DOHH2 (cell line): ENCODE data around the gene TRPC1.

Experiments used
- H3F3A ChIP-seq: fragments of 200-600 bp; sonication (generic), shearing (Covaris generic); 2 replicates; pipeline ENCODE4 v1.6.0; 2016; ENCODE audit warnings: antibody characterized with exemption, mild to moderate bottlenecking; ENCODE audit not compliant: control insufficient read depth, insufficient read depth
- H3K27ac ChIP-seq: fragments of 200-600 bp; sonication (generic); 2 replicates; pipeline ENCODE4 v1.5.1; 2014; ENCODE audit warnings: low read depth, mild to moderate bottlenecking, low read length, moderate library complexity
- H3K27me3 ChIP-seq: fragments of 200-600 bp; sonication (generic); 2 replicates; pipeline ENCODE4 v1.6.1; 2014; ENCODE audit warnings: mild to moderate bottlenecking, low read length, mixed read lengths; ENCODE audit not compliant: control insufficient read depth
- H3K36me3 ChIP-seq: fragments of 200-600 bp; sonication (generic); 2 replicates; pipeline ENCODE4 v1.6.1; 2014; ENCODE audit warnings: mild to moderate bottlenecking, low read length, moderate library complexity, mixed read lengths; ENCODE audit not compliant: control insufficient read depth
- H3K4me1 ChIP-seq: fragments of 200-600 bp; sonication (generic); 2 replicates; pipeline ENCODE4 v1.6.1; 2014; ENCODE audit warnings: mild to moderate bottlenecking, low read length, mixed read lengths; ENCODE audit not compliant: control insufficient read depth
- H3K4me2 ChIP-seq: fragments of 200-600 bp; sonication (generic); 2 replicates; pipeline ENCODE4 v1.6.0; 2014; ENCODE audit warnings: mild to moderate bottlenecking, low read length, moderate library complexity
- H3K4me3 ChIP-seq: fragments of 200-600 bp; sonication (generic); 2 replicates; pipeline ENCODE4 v1.5.1; 2014; ENCODE audit warnings: mild to moderate bottlenecking, low read length, mixed read lengths
- H3K79me2 ChIP-seq: fragments of 200-600 bp; sonication (generic); 2 replicates; pipeline ENCODE4 v1.6.1; 2014; ENCODE audit warnings: mild to moderate bottlenecking, low read length, mixed read lengths; ENCODE audit not compliant: control insufficient read depth
- H3K9me2 ChIP-seq: fragments of 200-600 bp; sonication (generic); replicated peaks from 2 replicates; pipeline ENCODE4 v1.6.1; 2014; ENCODE audit warnings: mild to moderate bottlenecking, low read length, mixed read lengths; ENCODE audit not compliant: control insufficient read depth
- H3K9me3 ChIP-seq: fragments of 200-600 bp; sonication (generic); 2 replicates; pipeline ENCODE4 v1.6.1; 2014; ENCODE audit warnings: antibody characterized with exemption, low read length, mixed read lengths; ENCODE audit not compliant: control insufficient read depth, insufficient read depth
- H4K20me1 ChIP-seq: fragments of 200-600 bp; sonication (generic); 2 replicates; pipeline ENCODE4 v1.6.0; 2014; ENCODE audit warnings: low read depth, mild to moderate bottlenecking, antibody characterized with exemption, low read length, moderate library complexity; ENCODE audit not compliant: control insufficient read depth, insufficient read depth
- CTCF ChIP-seq: fragments of 200-600 bp; sonication (generic); IDR thresholded peaks from one replicate; pipeline ENCODE4 v1.5.1; 2014; ENCODE audit warnings: antibody characterized with exemption, mild to moderate bottlenecking, low read depth, low read length; ENCODE audit not compliant: poor library complexity, severe bottlenecking
- EZH2phosphoT487 ChIP-seq: fragments of 200-600 bp; sonication (generic); IDR thresholded peaks from 2 replicates; pipeline ENCODE4 v1.6.1; 2017; ENCODE audit warnings: borderline replicate concordance, mild to moderate bottlenecking, antibody characterized with exemption, low read length, moderate library complexity, mixed read lengths

TRPC1 gene

GRCh38 chr3:142853270-142854168 is 129.7 kb downstream of the TRPC1 start:
- Histone ChIP-seq H3K27me3 (peaks cover 21% of the 10 kb centered on the region), H3K27ac (no peak overlapping the region), H3F3A (no peaks in the 10 kb centered on the region), H3K36me3 (no peaks in the 10 kb centered on the region), H3K9me3 (no peaks in the 10 kb centered on the region), H3K9me2 (no peaks in the 10 kb centered on the region), H4K20me1 (no peaks in the 10 kb centered on the region), H3K4me2 (no peak overlapping the region), H3K4me1 (no peaks in the 10 kb centered on the region), H3K79me2 (no peaks in the 10 kb centered on the region), H3K4me3 (no peak overlapping the region)
- TF ChIP-seq EZH2phosphoT487 (no peak), CTCF (no peak)

GRCh38 chr3:142857056-142857455 is 133.2 kb downstream of the TRPC1 start:
- Histone ChIP-seq H3K4me1 (no peaks in the 10 kb centered on the region), H3K9me3 (no peaks in the 10 kb centered on the region), H3K4me2 (no peak overlapping the region), H4K20me1 (no peaks in the 10 kb centered on the region), H3F3A (no peaks in the 10 kb centered on the region), H3K27me3 (peaks cover 25% of the 10 kb centered on the region), H3K27ac (no peak overlapping the region), H3K36me3 (no peaks in the 10 kb centered on the region), H3K4me3 (no peak overlapping the region), H3K79me2 (no peaks in the 10 kb centered on the region), H3K9me2 (no peaks in the 10 kb centered on the region)
- TF ChIP-seq CTCF (no peak), EZH2phosphoT487 (no peak)
